H7 (cell line): ENCODE measurements around the gene PHAF1. TPM values are rescaled to one million over a fixed set of nuclear protein-coding genes. Genes with fewer than 3 reads are reported as not detected.

Experiments used
- DNase-seq: peaks from one replicate; pipeline ENCODE4 v3.0.0; 2012
- H3K27me3 ChIP-seq: 2 replicates; pipeline ENCODE4 v1.6.0; 2011; ENCODE audit warnings: mild to moderate bottlenecking, low read length; ENCODE audit not compliant: control insufficient read depth, insufficient read depth
- H3K36me3 ChIP-seq: replicated peaks from 2 replicates; pipeline ENCODE4 v1.5.1; 2011; ENCODE audit warnings: low read length; ENCODE audit not compliant: control insufficient read depth, insufficient read depth
- H3K4me3 ChIP-seq: 2 replicates; pipeline ENCODE4 v1.5.1; 2011; ENCODE audit warnings: low read depth, mild to moderate bottlenecking, control low read depth, low read length, moderate library complexity; ENCODE audit not compliant: insufficient read depth
- total RNA-seq: library from RNA; depleted of rRNA; stranded (reverse); fragments of >200 nt; shearing (Covaris generic); gene quantifications from 2 replicates; pipeline ENCODE4 v1.2.3, GENCODE V29; 2014

Gene PHAF1
- total RNA-seq, 1 experiment from 2014 or later, result 24.1 TPM

- Histone ChIP-seq H3K4me3 (peak within 1 kb of the TSS; percentile 83), H3K36me3 (no peaks in the 10 kb centered on the region), H3K27me3 (peaks cover 19% of the 10 kb centered on the region)
- peak; percentile 100 for DNase-seq
Observed at GRCh38 chr16:67183627-67184452, 74.1 kb downstream of the PHAF1 start, which contains the start of gene MATCAP1. Gene MATCAP1 (minus strand): TSS chr16:67183963. CDS start chr16:67180610, 3,353 bp downstream.

DNA sequence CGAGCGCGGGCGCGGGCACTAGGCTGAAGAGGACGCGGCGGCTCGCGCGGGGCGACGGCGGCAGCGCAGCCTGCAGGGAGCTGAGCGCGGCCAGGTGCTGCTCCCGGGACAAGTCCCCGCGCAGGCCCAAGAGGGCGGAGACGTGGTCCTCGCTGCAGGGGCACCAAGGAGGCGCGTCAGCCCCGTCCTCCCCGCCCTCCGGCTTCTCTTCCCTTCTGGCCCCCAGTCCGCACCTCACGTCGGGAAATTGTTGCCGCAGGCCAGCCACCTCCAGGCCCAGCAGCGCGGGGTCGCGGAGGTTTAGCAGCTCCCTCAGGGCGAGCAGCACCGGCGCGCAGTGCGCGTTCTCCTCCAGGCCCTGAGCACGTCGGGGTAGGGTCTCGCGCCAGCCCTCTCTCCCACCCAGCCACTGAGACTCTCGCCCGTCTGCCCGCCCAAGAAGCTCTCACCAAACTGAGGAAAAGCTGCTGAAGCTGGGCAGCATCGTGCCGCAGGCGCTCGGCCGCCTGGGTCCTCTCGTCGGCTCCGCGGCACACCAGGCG lies 74.8 kb downstream of the PHAF1 start:
- peaks cover 19% of the 10 kb centered on the region for H3K27me3 ChIP-seq
- no peaks in the 10 kb centered on the region for H3K36me3 ChIP-seq
- peak; percentile 83 for DNase-seq
- H3K4me3 ChIP-seq, result peak overlapping the region; percentile 83

- Histone ChIP-seq H3K36me3 (no peaks in the 10 kb centered on the region), H3K4me3 (peak overlapping the region; percentile 83; the same call in 1 of the 2 replicates)
- peak; percentile 94 for DNase-seq
Observed at GRCh38 chr16:67184995-67185650, 75.4 kb downstream of the PHAF1 start.

GRCh38 chr16:67185651-67186134 lies 76.0 kb downstream of the PHAF1 start:
- Histone ChIP-seq H3K36me3 (no peaks in the 10 kb centered on the region), H3K4me3 (no peak overlapping the region), H3K27me3 (peaks cover 19% of the 10 kb centered on the region)
- no peak for DNase-seq

More at GRCh38 chr16:67184995-67185650, 75.4 kb downstream of the PHAF1 start:
- H3K27me3 ChIP-seq, result peaks cover 19% of the 10 kb centered on the region

DNA sequence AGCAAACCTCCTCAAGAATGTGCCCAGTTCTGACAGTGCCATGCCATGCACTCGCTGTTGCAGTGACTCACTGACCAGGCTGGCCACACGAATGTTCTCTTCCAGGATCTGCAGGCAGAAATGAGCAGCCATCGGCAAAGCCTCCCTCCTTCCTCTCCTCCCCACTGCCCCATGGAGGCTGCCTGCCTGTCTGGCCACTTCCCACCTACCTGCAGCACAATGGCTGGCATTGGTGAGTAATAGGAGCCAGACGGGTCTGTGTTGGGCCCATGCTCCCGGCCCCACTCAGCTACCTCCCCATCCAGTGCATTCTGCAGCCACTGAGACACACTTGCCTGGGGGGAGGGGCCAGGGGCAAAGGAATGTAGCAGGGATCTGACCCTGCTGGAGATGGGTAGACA lies 76.8 kb downstream of the PHAF1 start:
- peaks cover 19% of the 10 kb centered on the region for H3K27me3 ChIP-seq

DNA sequence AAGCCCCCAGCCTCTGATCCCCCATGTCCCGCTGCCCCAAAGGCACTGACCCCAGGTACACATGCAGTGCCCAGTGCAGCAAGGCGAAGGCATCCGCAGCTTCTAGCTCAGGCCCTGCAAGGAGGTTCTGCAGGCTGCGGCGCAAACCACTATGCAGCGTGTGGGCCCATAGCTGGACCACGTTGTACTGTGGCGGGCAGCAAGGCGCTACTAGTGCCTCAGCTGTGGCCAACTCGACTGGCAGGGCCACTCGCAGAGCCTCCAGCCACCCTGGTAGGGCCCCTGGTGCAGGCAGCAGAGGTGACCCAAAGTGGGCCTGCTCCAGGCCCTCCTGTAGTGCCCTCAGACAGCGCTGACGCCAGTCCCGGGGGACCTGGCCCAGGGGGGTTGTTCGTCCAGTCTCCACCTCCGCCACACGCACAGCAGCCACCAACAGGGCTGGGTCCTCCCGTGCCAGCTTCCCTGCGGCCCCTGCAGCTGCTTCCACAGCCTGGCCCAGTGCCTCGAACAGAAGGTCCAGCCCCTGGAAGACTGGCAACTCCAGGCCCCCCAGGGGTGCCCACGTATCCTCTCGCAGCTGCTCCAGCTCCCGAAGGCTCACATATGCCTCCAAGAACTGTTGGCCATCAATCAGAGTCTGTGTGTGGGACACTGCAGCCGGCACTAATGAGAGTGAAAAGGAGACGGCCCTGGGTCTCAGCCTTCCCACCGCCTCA lies 77.6 kb downstream of the PHAF1 start:
- H3K4me3 ChIP-seq, result no peak overlapping the region
- no peak for DNase-seq
- no peaks in the 10 kb centered on the region for H3K36me3 ChIP-seq
- H3K27me3 ChIP-seq, result peaks cover 19% of the 10 kb centered on the region

More for the DNA sequence above, 76.8 kb downstream of the PHAF1 start:
- DNase-seq, result peak; percentile 59
- Histone ChIP-seq H3K4me3 (no peak overlapping the region), H3K36me3 (no peaks in the 10 kb centered on the region)

DNA sequence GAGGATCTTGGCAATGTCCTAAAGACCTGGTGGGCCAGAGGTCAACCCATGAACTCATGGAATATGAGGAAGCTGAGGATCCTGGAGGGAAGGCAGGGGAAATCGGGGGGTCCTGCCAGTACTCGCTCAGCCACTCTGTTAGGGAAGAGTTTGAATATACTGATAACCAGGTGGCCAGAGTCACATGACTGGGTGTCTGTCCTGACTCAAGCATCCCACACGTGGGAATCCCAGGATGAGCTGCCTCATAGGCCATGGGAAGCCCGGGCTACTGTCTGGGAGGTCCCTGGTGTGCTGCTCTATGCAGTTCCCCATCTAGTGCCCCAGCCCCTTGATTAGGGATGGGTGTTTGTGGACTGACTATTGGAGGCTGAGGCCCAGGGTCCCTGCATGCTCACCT lies 78.6 kb downstream of the PHAF1 start:
- no peak for DNase-seq
- H3K4me3 ChIP-seq, result no peak overlapping the region

DNA sequence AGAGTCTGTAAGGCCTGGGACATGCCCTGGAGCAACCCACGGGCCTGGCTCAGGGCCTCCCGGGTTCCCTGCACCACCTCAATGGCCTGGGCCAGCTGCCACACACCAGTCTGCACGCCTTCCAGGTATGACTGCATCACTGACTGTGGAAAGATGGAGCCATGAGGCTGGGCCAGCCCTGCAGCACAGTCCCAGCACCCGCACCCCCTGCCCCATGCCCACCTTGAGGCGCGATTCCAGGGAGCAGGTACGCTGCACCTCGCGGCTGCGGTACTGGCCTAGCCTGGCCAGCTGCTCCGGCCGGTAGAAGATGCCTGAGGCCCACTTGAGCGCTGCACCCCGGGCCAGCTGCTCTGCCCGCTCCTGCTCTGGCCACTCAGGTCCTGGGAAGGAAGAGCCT lies 79.1 kb downstream of the PHAF1 start:
- no peak overlapping the region for H3K4me3 ChIP-seq
- H3K36me3 ChIP-seq, result peaks cover 5% of the 10 kb centered on the region
- DNase-seq, result no peak
- H3K27me3 ChIP-seq, result peaks cover 19% of the 10 kb centered on the region

More for the DNA sequence above, 78.6 kb downstream of the PHAF1 start:
- Histone ChIP-seq H3K36me3 (peaks cover 2% of the 10 kb centered on the region), H3K27me3 (peaks cover 19% of the 10 kb centered on the region)

- H3K36me3 ChIP-seq, result peaks cover 16% of the 10 kb centered on the region
- no peak for DNase-seq
Observed at GRCh38 chr16:67190041-67190440, 80.3 kb downstream of the PHAF1 start, which contains the start of gene EXOC3L1. Gene EXOC3L1 (minus strand): TSS chr16:67190136. CDS start chr16:67189676, 460 bp downstream.

DNA sequence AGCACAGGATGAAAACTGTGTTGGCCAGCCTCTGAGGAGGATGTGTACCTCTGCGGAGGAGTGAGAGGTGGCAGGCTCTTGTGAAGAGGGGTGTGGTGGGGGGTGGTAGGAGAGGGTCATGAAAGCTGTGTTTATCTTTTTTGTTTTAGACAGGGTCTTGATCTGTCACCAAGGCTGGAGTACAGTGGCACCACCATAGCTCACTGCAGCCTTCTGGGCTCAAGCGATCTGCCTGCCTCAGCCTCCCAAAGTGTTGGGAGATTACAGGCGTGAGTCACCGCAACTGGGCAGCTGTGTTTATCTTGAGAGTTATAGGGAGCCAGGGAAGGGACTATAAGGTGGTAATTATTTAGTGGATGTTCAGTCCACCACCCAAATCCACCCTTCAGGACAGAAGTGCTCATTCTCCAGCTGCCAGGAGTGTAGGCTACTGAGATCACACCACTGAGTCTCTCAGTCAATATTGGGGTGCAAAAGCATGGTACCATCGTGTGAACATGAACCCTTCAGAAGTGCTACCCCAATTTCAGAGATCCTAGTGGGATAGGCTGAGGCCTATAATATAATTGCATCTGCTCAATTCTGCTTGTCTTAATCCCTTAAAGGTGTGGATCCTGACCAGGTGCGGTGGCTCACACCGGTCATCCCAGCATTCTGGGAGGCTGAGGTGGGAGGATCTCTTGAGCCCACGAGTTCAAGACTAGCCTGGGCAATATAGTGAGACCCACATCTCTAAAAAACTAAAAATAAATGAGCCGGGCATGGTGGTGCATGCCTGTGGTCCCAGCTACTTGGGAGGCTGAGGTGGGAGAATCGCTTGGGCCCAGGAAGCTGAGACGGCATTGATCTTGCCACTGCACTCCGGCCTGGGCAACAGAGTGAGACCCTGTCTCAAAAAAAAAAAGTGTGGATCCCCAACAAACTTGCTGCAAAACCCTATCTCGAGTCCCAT lies 81.0 kb downstream of the PHAF1 start:
- H3K4me3 ChIP-seq, result no peak overlapping the region
- peaks cover 5% of the 10 kb centered on the region for H3K27me3 ChIP-seq
- peaks cover 21% of the 10 kb centered on the region for H3K36me3 ChIP-seq
- DNase-seq, result no peak

More at GRCh38 chr16:67190041-67190440, 80.3 kb downstream of the PHAF1 start, which contains the start of gene EXOC3L1:
- Histone ChIP-seq H3K27me3 (peaks cover 9% of the 10 kb centered on the region), H3K4me3 (peak within 1 kb of the TSS; percentile 3; the same call in 1 of the 2 replicates)

GRCh38 chr16:67191411-67191994 lies 81.8 kb downstream of the PHAF1 start:
- H3K4me3 ChIP-seq, result peak overlapping the region; percentile 3; the same call in 1 of the 2 replicates
- DNase-seq, result no peak
- peaks cover 27% of the 10 kb centered on the region for H3K36me3 ChIP-seq
- H3K27me3 ChIP-seq, result no peaks in the 10 kb centered on the region

DNA sequence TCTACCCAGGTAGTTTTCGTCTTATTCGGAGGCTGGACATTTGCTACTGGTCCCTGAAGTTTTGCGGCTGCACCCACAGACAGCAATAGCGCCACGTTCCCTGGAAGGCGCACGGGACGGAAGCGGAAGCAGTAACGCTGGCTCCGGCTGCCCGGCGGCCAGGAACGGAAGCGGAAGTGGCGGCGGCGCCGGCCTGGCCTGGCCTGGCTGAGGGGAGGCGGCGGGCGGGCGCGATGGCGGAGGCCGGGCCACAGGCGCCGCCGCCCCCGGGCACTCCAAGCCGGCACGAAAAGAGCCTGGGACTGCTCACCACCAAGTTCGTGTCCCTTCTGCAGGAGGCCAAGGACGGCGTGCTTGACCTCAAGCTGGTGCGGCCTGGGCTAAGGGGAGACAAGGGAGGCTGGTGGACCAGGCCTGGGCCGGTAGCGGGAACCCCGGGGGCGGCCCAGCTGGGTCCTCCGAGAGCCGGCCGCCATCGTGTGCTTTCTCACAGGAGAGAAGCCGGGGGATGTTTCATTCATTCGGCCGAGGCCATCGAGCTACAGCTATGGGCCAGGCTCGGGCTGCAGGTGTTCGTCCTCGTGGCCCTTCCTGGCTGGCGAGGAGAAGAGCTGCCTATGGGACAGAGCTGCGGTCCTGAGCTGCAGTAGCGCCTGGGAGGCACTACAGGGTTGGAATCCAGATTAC lies 82.4 kb downstream of the PHAF1 start, which contains the start of gene E2F4:
E2F4 (plus strand) TSS at position 161 of the 687 bp plus-strand sequence; CDS start at position 234, 73 bp downstream.
- H3K4me3 ChIP-seq, result peak within 1 kb of the TSS; percentile 95
- peaks cover 34% of the 10 kb centered on the region for H3K36me3 ChIP-seq
- peak; percentile 97 for DNase-seq
- H3K27me3 ChIP-seq, result no peaks in the 10 kb centered on the region
